HG02623 (cell line): ENCODE data around the gene TXLNG.
"Not testable (repeated sequence)": the region's sequence is repeated elsewhere in the genome, so short reads cannot be mapped to it uniquely, and the experiment has no call there.

ENCODE experiments used
- ATAC-seq: cut with Tn5 transposase; IDR thresholded peaks from one replicate; pipeline ENCODE4 v1.9.1; 2021; ENCODE audit warnings: moderate library complexity; ENCODE audit not compliant: unreplicated experiment

Gene TXLNG

GRCh38 chrX:16786139-16786790 is at the start of gene TXLNG:
TSS of gene TXLNG (plus strand) at chrX:16786466. CDS start at chrX:16786488, 22 bp downstream.
- ATAC-seq: peak; percentile 98

DNA sequence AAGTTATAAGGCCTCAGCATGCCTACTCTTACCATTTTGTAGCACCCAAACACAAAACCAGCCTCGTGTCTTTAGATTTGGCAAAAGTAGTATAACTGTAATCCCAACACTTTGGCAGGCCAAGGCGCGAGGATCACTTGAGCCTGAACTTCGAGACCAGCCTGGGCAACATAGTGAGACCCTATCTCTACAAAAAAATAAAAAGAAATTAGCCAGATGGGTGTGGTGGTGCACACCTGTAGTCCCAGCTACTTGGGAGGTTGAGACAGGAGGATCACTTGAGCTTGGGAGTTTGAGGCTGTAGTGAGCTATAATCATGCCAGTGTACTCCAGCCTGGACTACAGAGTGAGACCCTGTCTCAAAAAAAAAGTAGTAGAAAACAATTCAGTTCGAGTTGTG is 49.2 kb upstream of the TXLNG start:
- no peak for ATAC-seq

GRCh38 chrX:16739574-16739973 is 46.7 kb upstream of the TXLNG start:
- ATAC-seq: no peak

- ATAC-seq: no peak
Measured at GRCh38 chrX:16743604-16744325, 42.5 kb upstream of the TXLNG start.

DNA sequence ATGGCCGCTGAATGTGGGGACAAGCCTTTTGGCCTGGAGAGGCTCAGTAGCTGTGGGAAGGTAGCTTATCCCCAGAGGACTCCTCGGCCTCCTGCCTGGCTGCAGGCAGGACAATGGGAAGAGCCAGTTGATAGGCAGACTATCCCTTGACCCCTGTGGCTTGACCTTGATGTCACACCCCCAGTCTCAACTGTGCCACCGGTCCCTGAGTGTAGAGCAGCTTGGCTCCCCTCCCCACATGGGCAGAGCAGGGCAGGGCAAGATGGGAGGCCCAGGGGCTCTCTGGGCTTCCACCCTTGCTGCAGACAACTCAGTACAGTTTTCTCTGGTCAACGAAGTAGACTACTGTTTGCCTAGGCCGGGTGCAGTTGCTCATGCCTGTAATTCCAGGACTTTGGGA is 41.2 kb upstream of the TXLNG start:
- no peak for ATAC-seq

GRCh38 chrX:16745659-16746058 is 40.6 kb upstream of the TXLNG start:
- ATAC-seq: no peak

DNA sequence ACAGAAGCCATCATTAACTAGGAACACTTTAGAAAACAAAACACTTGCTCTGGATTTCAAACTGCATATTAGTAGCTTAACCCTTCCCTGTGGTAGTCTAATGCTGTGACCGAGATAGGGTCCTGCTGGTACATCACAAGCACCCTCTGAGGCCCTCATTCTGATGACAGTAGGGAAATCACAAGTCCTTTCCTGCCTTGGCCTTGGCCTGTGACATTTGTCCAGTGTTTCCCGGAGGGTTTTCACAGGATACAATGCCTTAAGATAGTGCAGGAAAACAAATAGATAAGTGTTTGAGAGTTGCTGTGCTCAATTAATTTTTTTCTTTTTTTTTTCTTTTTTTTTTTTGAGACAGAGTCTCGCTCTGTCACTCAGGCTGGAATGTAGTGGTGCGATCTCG is 37.8 kb upstream of the TXLNG start:
- no peak for ATAC-seq

GRCh38 chrX:16750136-16750535 is 36.1 kb upstream of the TXLNG start:
- no peak for ATAC-seq

- ATAC-seq: no peak
Measured at GRCh38 chrX:16754019-16754418, 32.2 kb upstream of the TXLNG start.

- no peak for ATAC-seq
Measured at GRCh38 chrX:16756724-16757123, 29.5 kb upstream of the TXLNG start.

DNA sequence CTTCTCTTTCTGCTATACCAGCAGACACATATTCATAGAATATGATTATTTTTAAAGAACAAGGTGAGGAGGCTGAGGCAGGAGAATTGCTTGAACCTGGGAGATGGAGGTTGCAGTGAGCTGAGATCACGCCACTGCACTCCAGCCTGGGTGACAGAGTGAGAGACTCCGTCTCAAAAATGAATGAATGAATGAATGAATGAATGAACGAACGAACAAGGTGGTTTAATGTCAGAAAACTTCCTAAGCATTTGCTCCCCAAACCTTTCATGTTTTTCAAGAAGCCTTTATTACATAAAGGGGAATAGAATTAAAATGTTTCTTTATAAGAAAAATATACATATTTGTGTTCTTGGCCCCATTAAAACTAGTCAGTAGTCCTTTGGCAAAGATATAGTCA is 24.8 kb upstream of the TXLNG start:
- not testable (repeated sequence) for ATAC-seq

DNA sequence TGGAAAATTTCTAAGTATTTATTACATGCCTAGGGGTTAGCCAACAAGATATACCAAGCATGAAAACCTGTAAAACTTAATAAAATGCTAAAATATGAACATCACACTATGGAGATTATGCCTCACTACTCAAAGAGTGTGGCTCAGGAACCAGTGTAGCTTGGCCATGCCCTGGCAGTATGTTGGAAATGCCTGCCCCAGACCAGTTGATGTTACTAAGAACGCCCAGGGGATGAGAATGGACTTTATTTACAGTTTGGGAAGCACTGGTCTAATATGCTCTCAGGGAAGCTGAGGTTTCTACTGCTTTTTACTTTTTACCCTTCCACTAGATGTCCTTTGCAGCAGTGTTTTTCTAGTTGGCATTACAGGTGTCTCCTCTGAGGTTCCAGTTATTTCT is 23.7 kb upstream of the TXLNG start:
- no peak for ATAC-seq

- ATAC-seq: no peak
Measured at GRCh38 chrX:16765594-16765993, 20.7 kb upstream of the TXLNG start.

GRCh38 chrX:16770970-16771482 is 15.2 kb upstream of the TXLNG start:
- no peak for ATAC-seq

DNA sequence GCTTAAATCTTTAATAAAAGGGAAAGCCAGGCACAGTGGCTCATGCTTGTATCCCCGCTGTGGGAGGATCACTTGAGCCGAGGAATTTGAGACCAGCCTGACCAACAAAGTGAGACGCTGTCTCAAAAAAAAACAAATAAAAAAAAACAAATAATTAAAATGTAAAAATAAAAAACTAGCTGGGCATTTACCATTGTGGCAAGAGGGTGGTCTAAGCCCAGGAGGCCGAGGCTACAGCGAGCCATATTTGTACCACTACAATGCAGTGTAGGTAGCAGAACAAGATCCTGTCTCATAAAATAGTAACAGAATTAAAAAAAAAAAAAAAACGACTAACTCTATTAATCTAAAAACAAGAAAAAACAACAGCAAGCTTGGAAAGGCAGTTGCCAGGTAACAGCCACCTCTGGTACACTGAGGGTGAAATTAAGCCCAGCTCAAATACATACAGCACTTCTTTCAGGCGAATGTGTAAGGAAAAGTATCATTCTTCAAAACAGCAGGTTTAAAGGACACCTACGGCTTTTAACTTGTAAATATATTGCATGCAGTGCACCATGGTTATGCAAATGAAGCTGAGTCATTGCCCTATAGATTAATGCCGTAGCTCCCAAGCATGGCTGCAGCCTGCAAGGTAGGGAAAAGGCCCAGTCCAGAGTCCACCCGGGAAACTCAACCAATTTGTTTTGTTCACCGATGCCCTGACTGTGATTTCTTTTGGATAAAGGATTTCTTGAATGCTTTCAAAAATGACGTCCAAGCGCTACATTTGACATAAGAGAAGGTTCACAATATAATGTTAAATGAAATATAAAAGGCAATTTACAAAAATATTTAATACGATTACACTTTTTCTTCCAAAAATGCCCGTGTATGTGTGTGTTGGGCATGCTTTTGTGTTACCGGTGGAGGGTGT is 14.5 kb upstream of the TXLNG start:
- ATAC-seq: no peak

DNA sequence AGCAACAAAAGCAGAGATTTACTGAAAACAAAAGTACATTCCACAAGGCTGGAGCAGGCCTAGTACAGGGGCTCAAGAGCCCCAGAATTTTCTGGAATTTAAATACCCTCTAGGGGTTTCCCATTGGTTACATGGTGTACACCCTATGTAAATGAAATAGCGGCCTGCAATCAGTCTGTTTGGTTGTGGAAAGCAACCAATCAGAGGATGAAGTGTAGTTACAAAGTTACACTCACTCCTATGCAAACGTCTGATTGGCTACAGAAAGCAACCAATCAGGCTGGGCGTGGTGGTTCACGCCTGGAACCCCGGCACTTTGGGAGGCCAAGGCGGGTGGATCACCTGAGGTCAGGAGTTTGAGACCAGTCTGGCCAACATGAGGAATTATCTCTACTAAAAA is 13.8 kb upstream of the TXLNG start:
- ATAC-seq: no peak

- ATAC-seq: no peak
Measured at GRCh38 chrX:16774746-16775145, 11.5 kb upstream of the TXLNG start.

GRCh38 chrX:16778545-16778944 is 7.7 kb upstream of the TXLNG start:
- ATAC-seq: no peak

DNA sequence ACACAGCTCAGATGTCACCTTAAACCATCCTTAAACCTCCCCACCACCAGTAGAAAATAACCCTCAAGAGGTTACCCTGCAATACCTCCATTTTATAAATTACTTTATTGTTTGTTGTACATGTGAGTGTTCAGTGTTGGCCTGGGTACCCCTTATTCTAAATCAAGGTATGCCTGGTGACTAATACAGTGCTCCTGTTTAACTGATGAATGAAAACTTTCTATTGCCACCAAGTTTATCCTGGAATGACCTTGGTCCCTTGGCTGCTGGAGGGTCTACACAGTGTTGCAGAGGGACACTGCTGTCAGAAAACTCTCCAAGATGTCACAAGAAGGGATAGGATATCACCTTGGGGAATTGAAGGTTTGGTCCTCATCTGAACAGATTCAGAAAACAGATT is 7.3 kb upstream of the TXLNG start:
- ATAC-seq: no peak

DNA sequence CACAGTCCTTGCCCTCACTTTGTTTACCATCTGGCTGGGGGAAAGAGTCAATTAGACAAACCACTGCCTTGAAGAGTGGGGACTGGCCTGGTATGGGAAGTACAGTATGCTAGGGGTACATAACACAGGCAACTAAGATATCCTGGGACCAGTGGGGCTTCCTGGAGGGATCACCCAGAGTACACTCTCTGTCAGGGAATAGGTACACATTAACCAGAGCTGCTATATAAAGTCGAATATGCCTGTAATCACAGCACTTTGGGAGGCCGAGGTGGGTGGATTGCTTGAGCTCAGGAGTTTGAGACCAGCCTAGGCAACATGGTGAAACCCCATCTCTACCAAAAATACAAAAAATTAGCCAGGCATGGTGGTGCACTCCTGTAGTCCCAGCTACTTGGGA is 6.5 kb upstream of the TXLNG start:
- not testable (repeated sequence) for ATAC-seq

GRCh38 chrX:16783452-16783851 is 2.8 kb upstream of the TXLNG start:
- no peak for ATAC-seq
